ENCODE measurements around the gene CFAP20DC. TPM values are rescaled to one million over a fixed set of nuclear protein-coding genes. Genes with fewer than 3 reads are reported as not detected.

Gene CFAP20DC
- total and polyA plus RNA-seq, 2 of the 8 experiments (the other 6 are each of a cell fraction or from before 2014, with no cell fraction given), result 2.2 to 2.8 TPM

DNA sequence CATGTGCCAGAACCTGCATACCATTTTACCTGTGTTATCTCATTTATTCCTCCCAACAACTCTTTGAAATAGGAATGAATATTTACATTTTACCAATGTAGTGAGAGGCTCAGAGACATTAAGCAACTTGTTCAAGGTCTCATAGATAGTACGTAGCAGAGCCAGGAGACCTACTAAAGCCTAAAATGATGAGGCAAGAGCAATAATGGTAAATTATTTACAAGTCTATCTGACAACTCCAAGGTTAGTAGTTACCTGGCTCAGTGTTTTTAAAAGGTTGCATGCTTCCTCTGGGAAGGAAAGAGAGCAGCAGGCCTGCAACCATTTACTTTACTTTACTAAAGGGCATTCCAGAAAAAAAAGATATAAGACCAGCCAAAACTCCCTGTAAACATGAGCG lies 103.0 kb downstream of the CFAP20DC start:
- no peak overlapping the region for H4K91ac ChIP-seq (replicated peaks; ENCODE audit: insufficient read length, low read length)
- FAIRE-seq, result no peak
- H2BK5ac ChIP-seq (ENCODE audit: low read depth, low read length), result no peak overlapping the region
- no peaks in the 10 kb centered on the region for H3K23me2 ChIP-seq (ENCODE audit: low read depth, low read length)
- H3K4me1 ChIP-seq (replicated peaks in 1 of 4; ENCODE audit: control insufficient read depth in 3 of 4, insufficient read depth in 4 of 4, low read length in 3 of 4), result no peaks in the 10 kb centered on the region
- no peak for DNase-seq (ENCODE audit: low read depth in 1 of 2, low spot score in 2 of 2)
- no peak overlapping the region for H2AFZ ChIP-seq (ENCODE audit: low read length)
- TF ChIP-seq TAF7 (optimal IDR thresholded peaks at IDR 0.05; ENCODE audit: borderline replicate concordance, low read depth, low read length), result no peak
- TF ChIP-seq, protein P1, sequence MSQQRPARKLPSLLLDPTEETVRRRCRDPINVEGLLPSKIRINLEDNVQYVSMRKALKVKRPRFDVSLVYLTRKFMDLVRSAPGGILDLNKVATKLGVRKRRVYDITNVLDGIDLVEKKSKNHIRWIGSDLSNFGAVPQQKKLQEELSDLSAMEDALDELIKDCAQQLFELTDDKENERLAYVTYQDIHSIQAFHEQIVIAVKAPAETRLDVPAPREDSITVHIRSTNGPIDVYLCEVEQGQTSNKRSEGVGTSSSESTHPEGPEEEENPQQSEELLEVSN (IDR thresholded peaks at IDR 0.05), result no peak
- no peak for TF ChIP-seq CHD1 (IDR thresholded peaks at IDR 0.05; ENCODE audit: low read depth, low read length)
- H3K27ac ChIP-seq (ENCODE audit: low read depth, low read length), result no peak overlapping the region
- H4K5ac ChIP-seq (ENCODE audit: insufficient read length, low read depth, low read length), result no peak overlapping the region
- H2BK12ac ChIP-seq (ENCODE audit: low read depth, low read length), result no peak overlapping the region
- H3K79me1 ChIP-seq (ENCODE audit: low read depth, low read length), result no peaks in the 10 kb centered on the region
- no peaks in the 10 kb centered on the region for H3K79me2 ChIP-seq (ENCODE audit: control insufficient read depth in 1 of 2, insufficient read depth in 2 of 2, low read length in 2 of 2)
- H4K8ac ChIP-seq (ENCODE audit: extremely low read depth, insufficient read depth, low read length), result no peak overlapping the region
- WGBS, 2 experiments (ENCODE audit: extremely low coverage in 1 of 2, insufficient coverage in 1 of 2, insufficient read length in 1 of 2, insufficient replicate concordance in 2 of 2, low coverage in 1 of 2, low lambda C conversion rate in 2 of 2, missing lambda C conversion rate in 1 of 2), result 86% methylated on average over 2 of the region's 2 CpGs; no CpG with 5 or more reads in 1 of the 2 experiments
- no peak overlapping the region for H3K14ac ChIP-seq (ENCODE audit: insufficient read length)
- H3K4me2 ChIP-seq (ENCODE audit: insufficient read depth in 1 of 2, low read depth in 2 of 2, low read length in 2 of 2), result no peak overlapping the region
- ChIA-PET POLR2A (ENCODE audit: partially characterized antibody) (no interaction called here), CTCF (ENCODE audit: partially characterized antibody) (no interaction called here)
- H2BK20ac ChIP-seq (ENCODE audit: low read length), result no peak overlapping the region
- H3K23ac ChIP-seq (ENCODE audit: insufficient read length), result no peak overlapping the region
- H3K4ac ChIP-seq (replicated peaks; ENCODE audit: insufficient read length, low read depth, low read length), result no peak overlapping the region
- no peak overlapping the region for H3K4me3 ChIP-seq (ENCODE audit: extremely low read depth in 1 of 4, insufficient read depth in 2 of 4, low read depth in 3 of 4, low read length in 4 of 4)
- 0 out of 4 replicates have a peak, but pooled peaks cover 0 to 4% of the 10 kb centered on the region in 2 experiments for H3K9me3 ChIP-seq (ENCODE audit: insufficient read depth in 2 of 2, low read depth in 1 of 2, low read length in 1 of 2)
- no peak overlapping the region for H2AK5ac ChIP-seq (ENCODE audit: low read depth, low read length)
- no peaks in the 10 kb centered on the region for H3K27me3 ChIP-seq (replicated peaks in 1 of 4; ENCODE audit: control insufficient read depth in 3 of 4, extremely low read depth in 1 of 4, insufficient read depth in 3 of 4, low read length in 3 of 4)
- no peaks in the 10 kb centered on the region for H3K36me3 ChIP-seq (ENCODE audit: control insufficient read depth in 2 of 4, insufficient read depth in 4 of 4, low read length in 3 of 4)
- H3K9ac ChIP-seq (replicated peaks in 1 of 4; ENCODE audit: extremely low read depth in 1 of 4, low read depth in 3 of 4, low read length in 3 of 4), result no peak overlapping the region
- H2BK15ac ChIP-seq (ENCODE audit: low read length), result no peak overlapping the region
- no peak overlapping the region for H3K18ac ChIP-seq (ENCODE audit: extremely low read depth, low read length)
- H2BK120ac ChIP-seq (replicated peaks; ENCODE audit: low read depth, low read length), result no peak overlapping the region
- no peaks in the 10 kb centered on the region for H4K20me1 ChIP-seq (replicated peaks in 1 of 2; ENCODE audit: control insufficient read depth in 1 of 2, insufficient read depth in 2 of 2, low read length in 2 of 2)
- H3K56ac ChIP-seq (replicated peaks; ENCODE audit: insufficient read length, low read depth, low read length), result no peak overlapping the region

Data from H1 (cell line).